Mammary epithelial cell (primary cell): ENCODE data around the gene LRRC3C.

ENCODE experiments used
- EZH2 ChIP-seq: IDR thresholded peaks from 2 replicates; pipeline ENCODE4 v1.6.1; 2012; ENCODE audit warnings: low read length, inconsistent platforms, borderline replicate concordance
- TF ChIP-seq, protein P1 (sequence below), 2 donors: IDR thresholded peaks in 1 of 2; conservative IDR thresholded peaks in 1 of 2; 2 replicates each; pipeline ENCODE4 v1.5.1; 2011 to 2012; ENCODE audit warnings: inconsistent platforms in 2 of 2, low read length in 2 of 2, mild to moderate bottlenecking in 2 of 2, control low read depth in 1 of 2, low read depth in 1 of 2; ENCODE audit not compliant: insufficient read depth in 1 of 2; ENCODE audit errors: extremely low read depth in 1 of 2

DNA sequence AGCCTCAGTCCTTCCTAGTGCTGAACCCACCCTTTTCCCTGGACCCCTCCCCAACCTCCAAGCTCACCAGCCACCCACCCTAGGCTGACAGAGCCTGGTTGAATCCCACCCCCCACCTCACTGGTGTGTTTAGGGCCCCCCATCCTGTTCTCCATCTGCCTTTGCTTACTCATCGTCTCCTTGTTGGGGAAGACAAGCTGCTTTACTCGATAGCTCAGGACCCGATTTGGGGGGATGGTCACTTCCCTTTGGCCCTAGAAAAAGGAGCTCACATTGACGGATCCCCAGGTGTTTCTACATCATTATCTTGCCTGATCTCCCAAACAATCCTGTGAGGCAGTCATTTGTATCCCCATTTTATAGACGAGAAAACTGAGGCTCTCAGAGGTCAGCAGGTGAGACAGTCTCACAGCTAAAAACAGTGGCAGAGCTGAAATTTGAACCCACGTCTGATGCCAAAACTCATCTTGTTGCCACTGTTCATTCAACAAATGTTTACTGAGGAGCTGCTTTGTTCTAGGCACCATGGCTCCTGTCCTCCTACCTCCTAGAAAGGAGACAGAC lies 18.7 kb upstream of the LRRC3C start:
- TF ChIP-seq, protein P1, sequence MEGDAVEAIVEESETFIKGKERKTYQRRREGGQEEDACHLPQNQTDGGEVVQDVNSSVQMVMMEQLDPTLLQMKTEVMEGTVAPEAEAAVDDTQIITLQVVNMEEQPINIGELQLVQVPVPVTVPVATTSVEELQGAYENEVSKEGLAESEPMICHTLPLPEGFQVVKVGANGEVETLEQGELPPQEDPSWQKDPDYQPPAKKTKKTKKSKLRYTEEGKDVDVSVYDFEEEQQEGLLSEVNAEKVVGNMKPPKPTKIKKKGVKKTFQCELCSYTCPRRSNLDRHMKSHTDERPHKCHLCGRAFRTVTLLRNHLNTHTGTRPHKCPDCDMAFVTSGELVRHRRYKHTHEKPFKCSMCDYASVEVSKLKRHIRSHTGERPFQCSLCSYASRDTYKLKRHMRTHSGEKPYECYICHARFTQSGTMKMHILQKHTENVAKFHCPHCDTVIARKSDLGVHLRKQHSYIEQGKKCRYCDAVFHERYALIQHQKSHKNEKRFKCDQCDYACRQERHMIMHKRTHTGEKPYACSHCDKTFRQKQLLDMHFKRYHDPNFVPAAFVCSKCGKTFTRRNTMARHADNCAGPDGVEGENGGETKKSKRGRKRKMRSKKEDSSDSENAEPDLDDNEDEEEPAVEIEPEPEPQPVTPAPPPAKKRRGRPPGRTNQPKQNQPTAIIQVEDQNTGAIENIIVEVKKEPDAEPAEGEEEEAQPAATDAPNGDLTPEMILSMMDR (conservative IDR thresholded peaks at IDR 0.05 in 1 of 2, IDR thresholded peaks at IDR 0.05 in 1 of 2; ENCODE audit: extremely low read depth in 1 of 2, insufficient read depth in 1 of 2, low read depth in 1 of 2, low read length in 2 of 2), result no peak
- no peak for TF ChIP-seq EZH2
